HL-60/S4 treated with phorbol 12-myristate 13-acetate at 8.2 ng/mL for 4 days and 3 days (cell line): ENCODE data around the gene SLC39A9.
"Not testable (repeated sequence)": the region's sequence is repeated elsewhere in the genome, so short reads cannot be mapped to it uniquely, and the experiment has no call there.

Source experiments
- in situ Hi-C: fragments of 300-500 bp; cut with MboI; formaldehyde crosslinking; loops from 2 replicates; pipeline ENCODE4 v1.15.0; 2022; ENCODE audit warnings: low sequenced_read_pairs

Gene SLC39A9

DNA sequence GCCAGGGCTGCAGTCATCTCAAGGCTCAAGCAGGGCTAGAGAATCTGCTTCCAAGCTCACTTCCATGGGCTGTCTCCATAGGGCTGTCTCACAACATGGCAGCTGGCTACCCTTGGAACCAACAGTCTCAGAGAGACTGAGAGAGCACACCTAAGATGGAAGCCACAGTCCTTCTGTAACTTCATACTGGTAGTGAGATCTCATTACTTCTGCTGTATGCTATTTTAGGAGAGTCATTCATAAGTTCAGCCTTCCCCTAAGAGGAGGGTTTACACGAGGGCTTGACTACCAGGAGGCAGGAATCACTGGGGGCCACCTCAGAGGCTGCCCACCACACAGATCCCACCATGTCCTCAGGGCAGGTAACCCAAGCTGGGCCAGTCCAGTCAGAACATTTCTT is 30.1 kb upstream of the SLC39A9 start:
- in situ Hi-C loops: no loop called here

DNA sequence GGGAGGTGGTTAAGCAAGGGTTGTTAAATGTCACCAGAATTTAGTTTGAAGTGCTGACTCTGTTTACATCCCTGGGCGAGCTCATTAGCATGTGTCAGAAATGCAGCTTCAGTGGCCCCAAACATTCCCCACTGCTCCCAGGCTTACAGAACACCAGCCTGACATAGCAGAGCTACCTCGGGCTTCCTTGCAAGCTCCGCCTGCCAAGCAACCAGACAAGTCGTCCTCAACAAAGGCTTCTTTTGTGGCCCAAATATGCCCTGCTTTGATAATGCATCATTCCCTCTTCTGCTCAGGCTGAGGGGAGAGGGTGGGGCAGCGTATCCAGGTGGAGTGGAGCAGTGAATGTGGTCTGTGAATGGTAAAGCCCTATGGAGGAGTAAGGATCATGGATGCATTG is 28.4 kb upstream of the SLC39A9 start:
- in situ Hi-C loops: no loop called here

DNA sequence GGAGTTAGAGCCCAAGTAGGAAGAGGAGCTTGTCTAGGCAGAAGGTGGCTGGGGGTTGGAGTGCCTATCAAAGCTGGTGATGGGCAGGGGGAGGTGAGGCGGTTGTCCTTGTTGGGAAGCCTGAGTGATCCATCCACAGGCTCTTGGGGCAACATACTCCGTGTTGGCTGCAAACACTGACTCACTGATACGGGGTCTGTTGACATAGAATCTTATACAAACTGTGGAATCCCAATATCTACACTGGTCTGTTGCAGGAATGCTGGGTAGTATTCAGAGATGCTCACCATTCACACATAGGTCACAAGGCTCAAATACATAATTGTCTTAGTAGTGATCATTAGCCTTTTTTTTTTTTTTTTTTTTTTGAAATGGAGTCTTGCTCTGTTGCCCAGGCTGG is 26.3 kb upstream of the SLC39A9 start:
- in situ Hi-C loops: no loop called here

DNA sequence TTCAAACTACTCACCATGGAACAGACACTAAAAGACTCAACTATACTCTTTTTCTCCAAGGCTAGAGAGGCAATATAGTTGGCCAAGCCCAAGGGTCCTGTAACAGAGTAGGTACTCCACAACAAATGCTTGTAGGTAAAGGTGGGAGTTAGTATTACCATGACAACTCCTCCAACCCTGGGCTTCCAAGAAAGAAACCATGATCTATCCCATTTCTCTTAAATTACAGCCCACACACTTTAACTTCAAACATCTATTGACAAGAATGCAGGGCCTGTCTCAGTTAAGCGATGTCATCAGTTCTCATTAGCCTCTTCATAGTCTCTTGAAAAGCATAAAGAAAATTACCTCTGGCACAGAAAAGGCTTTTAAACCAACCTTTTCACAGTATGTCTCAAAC is 25.4 kb upstream of the SLC39A9 start:
- in situ Hi-C loops: no loop called here

DNA sequence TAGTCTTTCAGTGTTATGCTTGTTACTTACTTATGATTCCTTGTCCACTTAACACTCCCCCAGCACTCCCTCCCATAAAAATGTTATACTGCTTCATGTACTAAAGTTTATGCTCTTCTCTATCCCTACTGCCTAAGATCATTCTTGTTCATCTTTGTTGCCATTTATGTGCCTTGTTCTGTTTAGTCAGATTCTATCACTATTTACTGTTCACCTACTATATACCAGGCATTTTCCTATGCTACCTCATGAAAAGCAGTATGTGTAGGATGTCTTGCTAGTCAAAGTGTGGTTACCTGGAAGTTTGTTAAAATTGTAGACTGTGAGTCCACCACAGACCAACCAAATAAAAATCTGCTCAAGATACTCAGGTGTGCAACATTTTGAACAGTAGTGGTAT is 24.3 kb upstream of the SLC39A9 start:
- in situ Hi-C loops: no loop called here

DNA sequence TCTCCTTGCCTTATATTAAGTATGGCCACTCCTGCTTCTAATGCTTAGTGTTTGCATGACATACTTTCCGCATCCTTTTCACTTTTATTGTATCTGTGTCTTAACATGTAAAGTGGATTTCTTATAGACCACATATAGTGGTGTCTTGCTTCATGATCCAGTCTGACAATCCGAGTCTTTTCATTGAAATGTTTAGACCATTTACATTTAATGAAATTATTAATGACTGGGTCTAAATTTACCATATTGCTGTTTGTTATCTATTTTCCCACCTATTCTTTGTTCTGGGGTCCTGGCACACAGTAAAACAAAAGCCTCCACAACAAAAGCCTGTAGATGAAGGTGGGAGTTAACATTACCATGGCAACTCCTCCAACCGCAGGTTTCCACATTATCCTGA is 23.3 kb upstream of the SLC39A9 start:
- in situ Hi-C loops: no loop called here

DNA sequence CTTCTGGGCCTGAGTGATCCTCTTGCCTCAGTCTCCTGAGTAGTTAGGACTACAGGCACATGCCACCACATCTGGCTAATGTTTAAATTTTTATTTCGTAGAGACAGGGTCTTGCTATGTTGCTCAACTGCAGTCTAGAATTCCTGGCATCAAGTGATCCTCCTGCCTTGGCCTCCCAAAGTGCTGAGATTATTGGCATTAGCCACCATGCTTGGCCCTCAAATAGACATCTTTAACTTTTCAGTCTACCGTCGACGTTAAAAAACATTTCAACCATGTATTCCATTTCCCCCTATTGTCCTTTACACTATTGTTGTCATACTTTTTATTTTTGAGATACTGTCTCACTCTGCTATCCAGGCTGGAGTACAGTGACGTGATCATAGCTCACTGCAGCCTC is 22.8 kb upstream of the SLC39A9 start:
- in situ Hi-C loops: no loop called here

DNA sequence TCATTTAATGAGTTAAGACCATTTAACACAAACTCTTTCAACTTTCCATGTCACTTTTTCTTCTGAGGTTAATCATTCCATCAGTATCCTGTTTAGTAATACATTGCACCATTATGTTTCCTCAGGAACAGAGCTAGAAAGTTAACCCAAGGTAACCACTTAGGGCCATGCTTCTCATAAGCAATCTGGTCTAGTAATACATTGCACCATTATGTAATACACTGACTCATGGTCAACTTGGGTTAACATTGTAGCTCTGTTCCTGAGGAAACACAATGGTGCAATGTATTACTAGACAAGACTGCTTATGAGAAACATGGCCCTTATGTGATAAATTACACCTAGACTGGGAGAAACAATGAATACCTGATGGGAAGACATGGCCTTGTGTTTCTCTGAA is 22.1 kb upstream of the SLC39A9 start:
- in situ Hi-C loops: no loop called here

DNA sequence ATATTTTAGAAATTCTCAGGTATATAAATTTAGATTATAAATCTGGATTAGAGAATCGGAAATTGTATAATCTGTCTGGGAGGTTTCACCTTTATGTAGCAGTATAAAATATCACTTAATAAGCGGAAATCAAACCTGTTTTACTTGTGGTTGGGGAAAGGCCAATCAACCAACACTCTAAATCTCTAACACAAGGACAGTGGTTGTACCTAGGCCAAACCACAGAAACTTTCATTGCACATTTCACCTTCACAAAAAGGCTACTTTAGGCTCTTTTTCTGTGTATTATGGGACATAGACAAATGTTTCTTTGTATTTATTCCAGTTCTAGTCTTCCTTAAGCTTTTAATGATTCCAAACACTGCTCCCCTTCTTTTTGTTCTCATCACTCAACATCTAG is 20.2 kb upstream of the SLC39A9 start:
- in situ Hi-C loops: no loop called here

DNA sequence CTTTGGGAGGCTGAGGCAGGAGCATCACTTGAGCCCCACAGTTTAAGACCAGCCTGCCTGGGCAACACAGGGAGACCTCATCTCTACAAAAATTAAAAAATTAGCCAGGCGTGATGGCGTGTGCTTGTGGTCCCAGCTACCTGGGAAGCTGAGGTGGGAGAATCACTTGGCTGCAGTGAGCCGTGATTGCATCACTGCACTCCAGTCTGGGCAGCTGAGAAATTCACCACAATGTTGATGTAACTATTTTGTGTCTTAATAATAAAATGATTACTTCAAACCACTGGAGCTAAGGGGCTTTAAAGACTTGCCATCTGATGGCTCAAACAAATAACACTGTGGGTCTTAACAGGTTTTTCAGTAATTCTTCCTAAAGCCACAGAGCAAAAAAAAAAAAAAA is 11.2 kb upstream of the SLC39A9 start:
- in situ Hi-C loops: no loop called here

DNA sequence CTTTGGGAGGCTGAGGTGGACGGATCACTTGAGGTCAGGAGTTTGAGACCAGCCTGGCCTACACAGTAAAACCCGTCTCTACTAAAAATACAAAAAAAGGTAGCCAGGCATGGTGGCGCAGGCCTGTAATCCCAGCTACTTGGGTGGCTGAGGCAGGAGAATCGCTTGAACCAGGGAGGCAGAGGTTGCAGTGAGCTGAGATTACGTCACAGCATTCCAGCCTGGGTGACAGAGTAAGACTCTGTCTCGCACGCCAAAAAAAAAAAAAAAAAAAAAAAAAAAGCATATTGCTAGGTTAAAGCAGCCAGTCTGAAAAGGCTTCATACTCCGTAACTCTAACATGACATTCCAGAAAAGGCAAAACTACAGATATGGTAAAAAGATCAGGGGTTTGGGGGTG is 7.1 kb upstream of the SLC39A9 start:
- in situ Hi-C loops: not testable (repeated sequence)

DNA sequence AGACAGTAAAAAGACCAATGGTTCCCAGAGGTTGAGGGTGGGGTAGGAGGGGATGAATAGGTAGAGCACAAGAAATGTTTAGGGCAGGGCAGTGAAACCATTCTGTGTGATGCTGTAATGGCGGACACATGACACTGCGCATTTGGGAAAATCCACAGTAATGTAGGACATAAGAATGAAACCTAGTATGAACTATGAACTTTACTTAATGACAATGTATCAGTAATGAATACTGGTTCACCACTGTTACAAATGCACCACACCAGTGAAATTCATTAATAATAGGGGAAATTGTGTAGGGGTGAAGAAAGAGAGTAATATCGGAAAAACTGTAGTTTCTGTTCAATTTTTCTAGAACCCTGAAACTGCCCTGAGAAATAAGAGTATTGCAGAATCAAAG is 6.0 kb upstream of the SLC39A9 start:
- in situ Hi-C loops: no loop called here

DNA sequence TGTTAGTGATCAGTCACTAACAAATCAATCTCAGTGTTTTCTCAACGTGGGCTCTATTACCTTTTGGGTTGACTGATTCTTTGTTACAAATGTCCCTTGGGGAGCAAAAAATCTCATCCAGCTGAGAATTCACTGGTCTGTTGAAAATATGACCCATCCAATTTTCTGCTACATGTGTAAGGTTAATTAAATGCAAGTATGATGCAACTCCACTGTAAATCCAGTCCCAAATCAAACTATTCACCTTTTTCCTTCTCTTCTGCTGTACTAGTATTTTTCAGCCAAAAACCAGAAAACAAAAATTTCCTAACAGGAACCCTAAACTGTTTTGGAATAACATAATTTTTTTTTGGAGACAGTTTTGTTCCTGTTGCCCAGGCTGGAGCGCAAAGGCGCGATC is 2.6 kb upstream of the SLC39A9 start:
- in situ Hi-C loops: no loop called here

DNA sequence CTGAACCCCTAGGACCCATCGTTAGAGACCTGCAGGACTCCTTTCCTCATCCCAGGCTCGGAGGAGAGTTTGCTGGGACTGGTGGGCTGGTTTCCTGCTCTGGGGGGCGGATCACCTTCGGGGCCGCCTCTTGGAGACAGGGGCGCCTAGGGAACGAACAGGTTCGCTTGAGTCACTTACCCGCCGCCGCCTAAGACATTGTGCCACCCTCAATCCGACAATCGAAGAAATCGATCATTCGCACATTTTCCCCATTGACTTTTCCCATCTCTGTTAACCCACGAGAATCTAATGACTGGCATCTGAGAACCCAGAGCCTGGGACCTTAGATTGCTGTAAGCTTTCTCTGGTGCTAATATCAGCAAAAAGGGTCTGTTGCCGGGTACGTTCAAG is 322 bp downstream of the SLC39A9 start:
- in situ Hi-C loops: no loop called here

DNA sequence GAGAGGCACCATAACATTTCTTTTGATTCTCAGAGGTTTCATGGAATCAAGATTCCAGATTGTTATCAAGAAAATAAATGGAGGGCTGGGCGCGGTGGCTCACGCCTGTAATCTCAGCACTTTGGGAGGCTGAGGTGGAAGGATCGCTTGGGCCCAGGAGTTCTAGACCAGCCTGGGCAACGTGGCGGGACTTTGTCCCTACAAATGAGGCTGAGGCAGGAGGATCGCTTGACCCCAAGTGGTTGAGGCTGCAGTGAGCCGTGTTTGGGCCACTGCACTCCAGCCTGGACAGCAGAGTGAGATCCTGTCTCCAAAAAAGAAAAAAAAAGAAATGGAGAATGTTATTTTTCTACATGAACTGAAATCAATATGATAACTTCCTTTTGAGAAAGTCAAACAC is 1.3 kb downstream of the SLC39A9 start:
- in situ Hi-C loops: no loop called here

DNA sequence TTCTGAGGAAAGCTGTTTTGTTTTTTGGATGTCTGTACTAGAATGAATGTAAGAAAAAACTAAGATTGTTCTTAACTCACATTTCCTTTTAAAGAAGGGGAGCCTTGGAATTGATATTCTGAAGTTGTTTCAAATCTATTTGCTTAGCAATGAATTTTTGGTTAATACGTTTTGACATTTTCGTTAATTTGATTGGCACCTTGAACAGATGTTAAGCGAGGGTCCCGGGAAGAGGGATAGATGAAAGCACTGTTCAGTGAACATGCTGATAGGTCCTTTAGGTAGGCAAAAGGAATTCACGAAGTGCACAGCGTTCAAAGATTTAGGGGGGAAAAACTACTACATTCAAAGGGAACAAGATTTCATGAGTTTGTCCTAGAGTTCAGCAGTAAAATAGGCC is 1.7 kb downstream of the SLC39A9 start:
- in situ Hi-C loops: no loop called here

DNA sequence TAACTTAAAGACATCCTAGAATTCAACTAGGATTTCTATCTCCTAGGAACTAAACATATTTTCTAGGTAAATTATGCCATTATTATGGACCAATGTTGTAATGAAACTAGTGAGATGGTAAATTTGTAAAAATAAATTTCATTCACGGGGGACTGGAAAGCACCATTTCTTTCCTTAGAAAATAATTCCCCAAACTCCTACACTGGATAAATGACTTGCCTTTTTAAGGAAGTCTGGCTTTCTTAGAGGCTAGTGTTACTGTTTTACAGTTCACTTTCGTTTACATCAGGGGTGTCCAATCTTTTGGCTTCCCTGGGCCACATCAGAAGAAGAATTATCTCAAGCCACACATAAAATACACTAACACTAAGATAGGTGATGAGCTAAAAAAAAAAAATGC is 3.3 kb downstream of the SLC39A9 start:
- in situ Hi-C loops: no loop called here

DNA sequence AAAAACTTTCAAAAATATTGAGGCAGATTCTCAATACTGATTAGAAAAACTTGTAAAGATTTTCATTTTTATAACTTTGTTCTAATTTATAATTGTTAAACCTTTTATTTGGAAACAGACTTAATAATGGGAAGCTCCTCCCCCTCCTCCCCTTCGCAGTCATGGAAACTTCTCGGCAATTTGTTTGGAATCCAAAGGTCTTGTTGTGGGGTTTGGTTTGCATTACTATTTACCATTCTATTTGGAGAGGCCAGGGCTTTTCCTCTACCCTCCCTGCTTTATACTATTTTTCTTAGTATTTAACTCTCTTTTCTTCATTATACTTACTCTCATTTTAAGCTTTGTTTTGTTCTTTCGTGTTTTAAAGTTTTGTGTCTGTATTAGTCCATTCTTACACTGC is 6.0 kb downstream of the SLC39A9 start:
- in situ Hi-C loops: no loop called here

DNA sequence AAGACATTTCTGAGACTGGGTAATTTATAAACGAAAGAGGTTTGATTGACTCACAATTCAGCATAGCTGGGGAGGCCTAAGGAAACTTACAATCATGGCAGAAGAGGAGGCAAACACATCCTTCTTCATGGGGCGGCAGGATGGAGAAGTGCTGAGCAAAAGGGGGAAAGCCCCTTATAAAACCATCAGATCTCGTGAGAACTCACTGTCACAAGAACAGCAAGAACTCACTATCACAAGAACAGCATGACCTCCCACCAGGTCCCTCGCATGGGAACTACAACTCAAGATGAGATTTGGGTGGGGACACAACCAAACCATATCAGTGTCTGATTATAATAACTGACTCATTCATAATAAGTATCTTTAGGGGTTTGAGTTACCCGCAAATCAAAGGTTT is 6.4 kb downstream of the SLC39A9 start:
- in situ Hi-C loops: no loop called here

DNA sequence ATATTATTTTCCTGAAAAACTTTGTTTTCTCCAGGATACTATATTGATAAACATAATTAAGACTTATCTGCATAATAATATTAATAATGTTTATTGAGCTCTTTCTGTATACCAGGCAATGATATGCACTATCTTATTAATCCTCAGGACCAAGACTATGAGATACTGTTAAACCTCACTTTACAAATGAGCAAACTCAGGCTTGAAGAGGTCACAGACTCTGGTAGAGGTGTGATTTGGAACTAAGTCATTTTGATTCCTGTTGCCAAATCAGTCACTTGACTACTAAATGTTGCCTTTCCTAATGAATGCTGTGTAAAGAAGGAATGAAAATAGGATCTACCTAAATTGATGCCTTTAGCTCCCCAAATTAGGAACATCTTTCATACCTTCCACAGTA is 7.3 kb downstream of the SLC39A9 start:
- in situ Hi-C loops: no loop called here

DNA sequence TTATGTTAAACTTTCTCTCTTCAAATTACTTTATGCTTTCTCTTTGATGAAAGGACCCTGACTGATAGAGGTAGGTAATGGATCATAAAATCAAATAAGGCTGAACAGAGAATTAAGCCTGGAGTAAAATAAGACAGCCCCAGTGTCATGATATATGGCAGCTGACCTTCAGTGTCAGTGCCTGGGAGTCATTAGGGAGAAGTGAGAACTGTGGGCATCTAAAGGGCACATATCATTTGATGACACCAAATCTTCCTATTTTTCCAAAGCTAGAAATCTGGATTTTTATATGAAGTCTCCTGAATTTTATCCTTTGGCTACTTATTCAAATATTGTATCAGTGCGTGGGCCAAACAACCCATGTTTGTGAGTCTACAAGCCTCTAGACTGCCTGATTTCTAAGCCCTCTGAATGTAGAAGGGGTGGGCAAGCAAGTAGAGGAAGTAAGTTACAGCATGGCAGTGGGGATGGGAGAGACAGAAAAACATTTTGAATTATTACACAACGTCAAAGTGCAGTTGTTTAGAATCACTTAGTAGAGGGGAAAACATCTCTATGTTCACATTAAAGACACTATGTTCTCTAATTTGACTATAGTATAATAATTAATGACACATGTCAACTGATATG is 10.0 kb downstream of the SLC39A9 start:
- in situ Hi-C loops: no loop called here

DNA sequence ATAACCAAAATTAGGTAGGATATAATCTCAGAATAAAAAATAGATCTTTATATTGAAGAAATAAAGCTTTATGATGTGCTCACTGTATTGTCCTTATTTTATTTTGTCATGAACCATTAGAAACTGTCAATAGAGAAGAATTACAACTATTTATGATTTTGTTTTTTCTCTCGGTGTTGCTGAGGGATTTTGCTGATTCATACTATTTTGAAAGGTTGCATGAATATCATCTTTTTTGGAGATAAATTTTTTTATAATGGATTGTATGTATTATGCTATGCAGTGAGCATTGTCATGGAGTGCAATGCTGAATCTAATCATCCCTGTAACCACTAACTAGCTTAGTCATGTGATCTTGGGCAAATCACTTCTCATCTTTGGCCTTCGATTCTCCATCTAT is 15.0 kb downstream of the SLC39A9 start:
- in situ Hi-C loops: no loop called here

DNA sequence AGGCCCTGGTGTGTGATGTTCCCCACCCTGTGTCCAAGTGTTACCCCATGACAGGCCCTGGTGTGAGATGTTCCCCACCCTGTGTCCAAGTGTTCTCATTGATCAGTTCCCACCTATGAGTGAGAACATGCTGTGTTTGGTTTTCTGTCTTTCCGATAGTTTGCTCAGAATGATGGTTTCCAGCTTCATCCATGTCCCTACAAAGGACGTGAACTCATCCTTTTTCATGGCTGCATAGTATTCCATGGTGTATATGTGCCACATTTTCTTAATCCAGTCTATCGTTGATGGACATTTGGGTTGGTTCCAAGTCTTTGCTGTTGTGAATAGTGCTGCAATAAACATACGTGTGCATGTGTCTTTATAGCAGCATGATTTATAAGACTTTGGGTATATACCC is 17.6 kb downstream of the SLC39A9 start:
- in situ Hi-C loops: not testable (repeated sequence)

DNA sequence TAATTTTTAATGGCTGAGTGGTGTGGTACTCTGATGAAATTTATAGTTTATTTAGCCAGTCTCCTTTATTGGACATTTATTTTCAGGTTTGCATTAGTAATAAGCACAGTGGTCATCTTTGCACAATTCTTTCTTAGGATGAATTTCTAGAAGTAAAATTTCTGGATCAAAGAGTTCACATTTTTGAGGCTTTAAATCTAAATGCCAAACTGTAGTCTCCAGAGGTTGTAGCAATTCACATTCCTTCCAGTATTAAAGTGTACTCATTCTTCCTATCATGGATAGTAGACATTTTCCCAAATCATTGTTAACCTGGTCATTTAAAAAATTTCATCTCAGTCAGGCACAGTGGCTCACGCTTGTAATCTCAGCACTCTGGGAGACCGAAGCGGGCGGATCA is 24.8 kb downstream of the SLC39A9 start:
- in situ Hi-C loops: no loop called here
